PC-9 (cell line): ENCODE measurements around the gene MRPS23. TPM values are rescaled to one million over a fixed set of nuclear protein-coding genes. Genes with fewer than 3 reads are reported as not detected.

Experiments used
- BruUV-seq: library from RNA; stranded (reverse); fragments of 400-500 nt; replicated peaks from 2 replicates; lab custom pipeline; 2021; lab: Mats Ljungman, UMichigan
- CTCF ChIA-PET: fragments of 300-600 bp; sonication (Branson Sonifier 250); formaldehyde crosslinking; loops from one replicate; lab custom pipeline; 2022; ENCODE audit warnings: antibody characterized with exemption; lab: Charles Lee
- POLR2A ChIA-PET: fragments of 300-600 bp; sonication (Branson Sonifier 250); formaldehyde crosslinking; loops from one replicate; lab custom pipeline; 2022; ENCODE audit warnings: antibody characterized with exemption; ENCODE audit not compliant: unreplicated experiment; lab: Charles Lee
- DNase-seq, 2 experiments: peaks; one replicate each; pipeline versions ENCODE4 v3.0.0 to v3.0.0-alpha.2; 2015 to 2022; ENCODE audit warnings: mixed read lengths in 1 of 2
- H2AFZ ChIP-seq: fragments of 200-600 bp; sonication (generic); 2 replicates; pipeline ENCODE4 v1.8.1; 2017; ENCODE audit warnings: antibody characterized with exemption
- H3F3A ChIP-seq: fragments of 200-600 bp; sonication (generic); 2 replicates; pipeline ENCODE4 v1.8.1; 2017; ENCODE audit warnings: antibody characterized with exemption, mild to moderate bottlenecking, low read depth; ENCODE audit not compliant: insufficient read depth
- H3K27ac ChIP-seq: fragments of 200-600 bp; sonication (generic); 2 replicates; pipeline ENCODE4 v1.6.1; 2016; ENCODE audit warnings: mixed run types
- H3K27me3 ChIP-seq: fragments of 200-600 bp; sonication (generic); 2 replicates; pipeline ENCODE4 v1.6.1; 2016; ENCODE audit warnings: low read depth, mixed run types; ENCODE audit not compliant: insufficient read depth
- H3K36me3 ChIP-seq: fragments of 200-600 bp; sonication (generic); 2 replicates; pipeline ENCODE4 v1.6.1; 2016; ENCODE audit warnings: low read depth, mixed run types
- H3K4me1 ChIP-seq: fragments of 200-600 bp; sonication (generic); replicated peaks from 2 replicates; pipeline ENCODE4 v1.6.1; 2016; ENCODE audit warnings: mixed run types; ENCODE audit not compliant: insufficient read depth
- H3K4me2 ChIP-seq: fragments of 200-600 bp; sonication (generic); 2 replicates; pipeline ENCODE4 v1.6.1; 2017; ENCODE audit warnings: mixed run types
- H3K4me3 ChIP-seq: fragments of 200-600 bp; sonication (generic); 2 replicates; pipeline ENCODE4 v1.6.1; 2016; ENCODE audit warnings: mixed run types
- H3K79me2 ChIP-seq: fragments of 200-600 bp; sonication (generic); 2 replicates; pipeline ENCODE4 v1.6.1; 2017; ENCODE audit warnings: low read depth, mixed run types
- H3K9me2 ChIP-seq: fragments of 200-600 bp; sonication (generic); 2 replicates; pipeline ENCODE4 v1.8.1; 2017; ENCODE audit warnings: mild to moderate bottlenecking; ENCODE audit not compliant: insufficient read depth
- H3K9me3 ChIP-seq: fragments of 200-600 bp; sonication (generic); 2 replicates; pipeline ENCODE4 v1.8.1; 2016; ENCODE audit warnings: low read depth; ENCODE audit not compliant: insufficient read depth
- H4K20me1 ChIP-seq: fragments of 200-600 bp; sonication (generic); 2 replicates; pipeline ENCODE4 v1.8.1; 2017; ENCODE audit not compliant: insufficient read depth
- EZH2 ChIP-seq: fragments of 200-600 bp; sonication (generic); IDR thresholded peaks from 2 replicates; pipeline ENCODE4 v1.8.0; 2017; ENCODE audit warnings: antibody characterized with exemption, low read depth
- intact Hi-C: fragments of 100-400 bp; cut with micrococcal nuclease; formaldehyde crosslinking; loops from one replicate; pipeline ENCODE4 v1.10.0; 2022; ENCODE audit not compliant: unreplicated experiment
- total RNA-seq: library from RNA; stranded (reverse); gene quantifications from 2 replicates; pipeline ENCODE4 v1.2.3, GENCODE V29; 2021
- TF ChIP-seq, protein P1 (sequence below): fragments of 200-600 bp; sonication (generic); conservative IDR thresholded peaks from 2 replicates; pipeline ENCODE4 v1.6.1; 2017; ENCODE audit warnings: mixed run types, antibody characterized with exemption, mild to moderate bottlenecking, moderate library complexity

MRPS23 gene
- total RNA-seq, 1 experiment from 2014 or later, result 49.7 TPM

DNA sequence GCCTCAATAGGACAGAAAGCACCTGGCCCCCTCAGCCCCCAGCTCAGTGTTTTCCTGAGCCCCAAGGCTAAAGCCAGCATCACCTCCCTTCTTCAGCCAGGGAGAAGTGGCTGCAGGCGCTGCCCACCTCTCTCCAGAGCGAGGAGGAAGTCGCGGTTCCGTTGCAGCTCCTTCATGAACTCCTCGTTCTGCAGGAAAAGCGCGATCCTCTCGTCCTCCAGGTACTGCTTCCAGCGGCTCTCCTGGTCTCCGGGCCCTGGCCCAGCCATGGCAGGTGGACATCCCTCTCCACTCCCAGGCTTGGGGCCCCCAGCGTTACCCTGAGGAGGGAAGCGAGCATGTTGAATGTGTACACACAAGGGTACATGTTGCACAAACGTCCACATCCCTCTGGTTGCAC lies 22.7 kb upstream of the MRPS23 start:
- TF ChIP-seq EZH2, result no peak
- TF ChIP-seq, protein P1, sequence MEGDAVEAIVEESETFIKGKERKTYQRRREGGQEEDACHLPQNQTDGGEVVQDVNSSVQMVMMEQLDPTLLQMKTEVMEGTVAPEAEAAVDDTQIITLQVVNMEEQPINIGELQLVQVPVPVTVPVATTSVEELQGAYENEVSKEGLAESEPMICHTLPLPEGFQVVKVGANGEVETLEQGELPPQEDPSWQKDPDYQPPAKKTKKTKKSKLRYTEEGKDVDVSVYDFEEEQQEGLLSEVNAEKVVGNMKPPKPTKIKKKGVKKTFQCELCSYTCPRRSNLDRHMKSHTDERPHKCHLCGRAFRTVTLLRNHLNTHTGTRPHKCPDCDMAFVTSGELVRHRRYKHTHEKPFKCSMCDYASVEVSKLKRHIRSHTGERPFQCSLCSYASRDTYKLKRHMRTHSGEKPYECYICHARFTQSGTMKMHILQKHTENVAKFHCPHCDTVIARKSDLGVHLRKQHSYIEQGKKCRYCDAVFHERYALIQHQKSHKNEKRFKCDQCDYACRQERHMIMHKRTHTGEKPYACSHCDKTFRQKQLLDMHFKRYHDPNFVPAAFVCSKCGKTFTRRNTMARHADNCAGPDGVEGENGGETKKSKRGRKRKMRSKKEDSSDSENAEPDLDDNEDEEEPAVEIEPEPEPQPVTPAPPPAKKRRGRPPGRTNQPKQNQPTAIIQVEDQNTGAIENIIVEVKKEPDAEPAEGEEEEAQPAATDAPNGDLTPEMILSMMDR, result no peak
- Histone ChIP-seq H3K36me3 (no peaks in the 10 kb centered on the region), H4K20me1 (no peaks in the 10 kb centered on the region), H3K4me1 (peaks cover 44% of the 10 kb centered on the region), H3K27me3 (no peaks in the 10 kb centered on the region), H3K9me3 (no peaks in the 10 kb centered on the region), H3K79me2 (no peaks in the 10 kb centered on the region), H3K4me2 (no peak overlapping the region), H3K9me2 (no peaks in the 10 kb centered on the region), H3F3A (peaks cover 4% of the 10 kb centered on the region; the same call in 1 of the 2 replicates), H3K4me3 (no peak overlapping the region), H2AFZ (no peak overlapping the region), H3K27ac (no peak overlapping the region)
- BruUV-seq, result no TSS peak
- ChIA-PET POLR2A (no interaction called here), CTCF (interaction anchor here (0.5 kb wide), 1 partner anchor 11 kb away, joined by 4 read pairs; no protein-coding TSS in a partner anchor)
- no peak for DNase-seq
- intact Hi-C loops, result no loop called here

DNA sequence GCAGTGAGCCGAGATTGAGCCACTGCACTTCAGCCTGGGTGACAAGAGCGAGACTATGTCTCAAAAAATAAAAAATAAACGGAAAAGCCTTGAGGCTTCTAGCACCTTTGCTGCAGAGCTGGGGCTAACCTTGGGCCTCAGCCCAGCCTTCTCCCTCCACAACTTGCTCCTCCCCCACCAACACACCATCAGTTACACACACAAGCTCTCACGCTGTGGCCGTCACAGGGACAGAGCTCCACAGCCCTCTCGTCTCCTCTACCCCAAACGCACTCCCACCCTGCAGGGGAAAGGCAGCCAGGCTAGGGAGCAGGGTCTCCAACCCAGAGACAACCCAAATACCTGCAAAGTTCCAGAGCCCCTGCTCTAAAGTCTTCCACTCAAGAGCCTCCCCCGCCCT lies 22.0 kb upstream of the MRPS23 start:
- Histone ChIP-seq H3K79me2 (no peaks in the 10 kb centered on the region), H3K4me2 (no peak overlapping the region), H3K4me1 (peaks cover 40% of the 10 kb centered on the region), H4K20me1 (no peaks in the 10 kb centered on the region), H3K9me2 (no peaks in the 10 kb centered on the region), H3K27ac (no peak overlapping the region), H3K4me3 (no peak overlapping the region), H3F3A (peaks cover 5% of the 10 kb centered on the region; the same call in 1 of the 2 replicates), H3K36me3 (no peaks in the 10 kb centered on the region), H3K27me3 (no peaks in the 10 kb centered on the region), H3K9me3 (no peaks in the 10 kb centered on the region), H2AFZ (no peak overlapping the region)
- TF ChIP-seq, protein P1, result no peak
- TF ChIP-seq EZH2, result no peak
- no peak for DNase-seq
- intact Hi-C loops, result no loop called here
- ChIA-PET POLR2A (no interaction called here), CTCF (interaction anchor here (0.5 kb wide), 1 partner anchor 10 kb away, joined by 4 read pairs; no protein-coding TSS in a partner anchor)
- BruUV-seq, result no TSS peak

DNA sequence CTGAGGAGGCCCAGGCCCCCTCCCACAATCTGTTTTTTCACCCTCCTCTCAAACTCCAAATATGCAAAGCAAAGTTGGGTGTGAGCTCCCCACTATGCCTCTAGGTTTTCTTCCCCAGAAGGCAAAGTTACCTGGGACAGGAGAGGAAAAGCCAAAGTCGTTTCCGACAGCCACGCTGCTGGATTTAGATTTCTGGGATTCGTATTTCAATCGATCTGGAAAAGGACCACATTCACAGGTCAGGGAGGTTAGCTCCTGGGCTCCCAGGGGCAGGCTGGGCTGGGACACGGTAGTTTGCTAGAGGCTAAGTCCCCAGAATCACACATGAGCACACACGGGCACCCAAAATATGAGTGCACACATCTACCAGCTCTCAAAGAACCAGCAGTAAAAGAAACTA lies 21.3 kb upstream of the MRPS23 start:
- no peak for DNase-seq
- Histone ChIP-seq H3K4me3 (no peak overlapping the region), H3F3A (peaks cover 5% of the 10 kb centered on the region; the same call in 1 of the 2 replicates), H3K4me1 (peaks cover 33% of the 10 kb centered on the region), H3K79me2 (no peaks in the 10 kb centered on the region), H3K4me2 (no peak overlapping the region), H3K36me3 (no peaks in the 10 kb centered on the region), H3K9me3 (no peaks in the 10 kb centered on the region), H4K20me1 (no peaks in the 10 kb centered on the region), H3K27ac (no peak overlapping the region), H2AFZ (no peak overlapping the region), H3K27me3 (no peaks in the 10 kb centered on the region), H3K9me2 (no peaks in the 10 kb centered on the region)
- BruUV-seq, result no TSS peak
- intact Hi-C loops, result no loop called here
- CTCF ChIA-PET, result no interaction called here
- POLR2A ChIA-PET, result no interaction called here
- no peak for TF ChIP-seq EZH2
- TF ChIP-seq, protein P1, result no peak
